NT2/D1 (cell line): Measurements from ENCODE around the gene SLC5A9.

Source experiments
- SUZ12 ChIP-seq: IDR thresholded peaks from 2 replicates; pipeline ENCODE4 v1.6.1; 2011; ENCODE audit not compliant: insufficient read length, insufficient read depth; ENCODE audit errors: extremely low read depth
- YY1 ChIP-seq: IDR thresholded peaks from 2 replicates; pipeline ENCODE4 v1.6.1; 2011; ENCODE audit not compliant: insufficient read length, insufficient read depth
- ZNF274 ChIP-seq: IDR thresholded peaks from 2 replicates; pipeline ENCODE4 v1.6.1; 2011; ENCODE audit warnings: mild to moderate bottlenecking, low read depth, low read length

DNA sequence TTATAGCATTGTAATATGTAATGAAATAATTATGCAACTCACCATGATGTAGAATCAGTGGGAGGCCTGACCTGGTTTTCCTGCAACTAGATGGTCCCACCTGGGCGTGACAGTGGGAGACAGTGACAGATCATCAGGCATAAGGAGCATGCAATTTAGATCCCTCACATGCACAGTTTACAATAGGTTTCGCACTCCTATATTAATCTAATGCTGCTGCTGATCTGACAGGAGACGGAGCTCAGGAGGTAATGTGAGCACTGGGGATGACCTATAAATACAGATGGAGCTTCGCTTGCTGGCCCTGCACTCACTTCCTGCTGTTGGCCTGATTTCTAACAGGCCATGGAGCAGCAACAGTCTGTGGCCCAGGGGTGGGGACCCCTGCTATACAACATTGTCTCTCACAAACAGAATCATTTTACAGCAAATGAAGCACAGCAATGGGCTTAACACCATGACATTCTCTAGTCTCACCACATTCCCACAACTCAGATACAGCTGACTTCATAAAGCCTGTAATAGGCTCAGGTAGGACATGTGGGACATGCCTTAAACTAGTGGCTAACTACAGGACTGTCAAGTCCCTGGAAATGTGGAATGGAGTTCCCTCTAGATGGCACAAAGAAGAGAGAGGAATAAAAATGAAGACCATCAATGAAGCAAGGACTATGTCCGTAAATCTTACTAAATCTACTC, 40.7 kb upstream of the SLC5A9 start:
- TF ChIP-seq SUZ12 = no peak
- TF ChIP-seq ZNF274 = no peak
- TF ChIP-seq YY1 = no peak
